ENCODE results near the gene PRKG1. TPM values are rescaled to one million over a fixed set of nuclear protein-coding genes. Genes with fewer than 3 reads are reported as not detected.

PRKG1 gene
- total RNA-seq, 1 experiment from 2014 or later, result 7.4 TPM

- POLR2A ChIA-PET (ENCODE audit: unreplicated experiment), result interaction anchor here (0.5 to 1.0 kb wide), 3 partner anchors 172 to 1341 kb away, joined by 3 to 7 read pairs (median 5); no protein-coding TSS in a partner anchor
- intact Hi-C loops (cut with micrococcal nuclease), result no loop called here
- BruUV-seq (replicated peaks), result no TSS peak
These were observed 1241.7 kb downstream of the PRKG1 start for GRCh38 chr10:52316001-52316400.

GRCh38 chr10:52316500-52316899 is 1242.2 kb downstream of the PRKG1 start:
- CTCF ChIA-PET, result interaction anchor here (0.6 to 0.9 kb wide), 3 partner anchors 9 to 172 kb away, joined by 3 to 5 read pairs (median 4); no protein-coding TSS in a partner anchor
- peaks cover 56% of the 10 kb centered on the region for H3K4me1 ChIP-seq (ENCODE audit: insufficient read depth, low read length)
- ATAC-seq (no peak), DNase-seq (peak; percentile 56)
- POLR2A ChIA-PET (ENCODE audit: unreplicated experiment), result interaction anchor here (0.5 to 1.0 kb wide), 5 partner anchors 62 to 1342 kb away, joined by 3 to 7 read pairs (median 3); no protein-coding TSS in a partner anchor
- no peaks in the 10 kb centered on the region for H3K27me3 ChIP-seq (ENCODE audit: low read length)
- peak overlapping the region; percentile 82 for H3K27ac ChIP-seq (ENCODE audit: low read length)
- H3K9ac ChIP-seq (ENCODE audit: low read length), result peak overlapping the region; percentile 87
- no peaks in the 10 kb centered on the region for H3K9me2 ChIP-seq (replicated peaks; ENCODE audit: low read length)
- H3K4me3 ChIP-seq (ENCODE audit: low read length), result peak overlapping the region; percentile 76
- peaks cover 46% of the 10 kb centered on the region for H3K36me3 ChIP-seq (ENCODE audit: low read depth, low read length)
- no peak for TF ChIP-seq EZH2 (IDR thresholded peaks at IDR 0.05; ENCODE audit: low read length, unreplicated experiment)
- no peak for TF ChIP-seq EZH2phosphoT487 (IDR thresholded peaks at IDR 0.05; ENCODE audit: borderline replicate concordance, low read length)
- no peak for TF ChIP-seq CTCF (conservative IDR thresholded peaks at IDR 0.05; ENCODE audit: low read depth, low read length)
- H2AFZ ChIP-seq (ENCODE audit: low read length), result no peak overlapping the region
- no TSS peak for BruUV-seq (replicated peaks)
- no peaks in the 10 kb centered on the region for H3K9me3 ChIP-seq (ENCODE audit: low read length)
- peak overlapping the region; percentile 77 for H3K4me2 ChIP-seq (ENCODE audit: low read length)
- peaks cover 9% of the 10 kb centered on the region for H4K20me1 ChIP-seq (ENCODE audit: low read length)
- peaks cover 73% of the 10 kb centered on the region for H3K79me2 ChIP-seq (ENCODE audit: low read length)
- intact Hi-C loops (cut with micrococcal nuclease), result no loop called here
- peaks cover 51% of the 10 kb centered on the region for H3F3A ChIP-seq (ENCODE audit: low read length, unreplicated experiment)

More at GRCh38 chr10:52316001-52316400, 1241.7 kb downstream of the PRKG1 start:
- Histone ChIP-seq H3K27ac (ENCODE audit: low read length) (peak overlapping the region; percentile 82), H3F3A (ENCODE audit: low read length, unreplicated experiment) (peaks cover 51% of the 10 kb centered on the region), H3K9ac (ENCODE audit: low read length) (peak overlapping the region; percentile 87), H3K4me3 (ENCODE audit: low read length) (peak overlapping the region; percentile 76), H3K79me2 (ENCODE audit: low read length) (peaks cover 73% of the 10 kb centered on the region), H3K27me3 (ENCODE audit: low read length) (no peaks in the 10 kb centered on the region), H3K4me1 (ENCODE audit: insufficient read depth, low read length) (peaks cover 61% of the 10 kb centered on the region), H3K9me2 (replicated peaks; ENCODE audit: low read length) (no peaks in the 10 kb centered on the region), H4K20me1 (ENCODE audit: low read length) (peaks cover 9% of the 10 kb centered on the region), H2AFZ (ENCODE audit: low read length) (no peak overlapping the region), H3K9me3 (ENCODE audit: low read length) (no peaks in the 10 kb centered on the region), H3K36me3 (ENCODE audit: low read depth, low read length) (peaks cover 46% of the 10 kb centered on the region), H3K4me2 (ENCODE audit: low read length) (peak overlapping the region; percentile 77)
- TF ChIP-seq EZH2 (IDR thresholded peaks at IDR 0.05; ENCODE audit: low read length, unreplicated experiment) (no peak), EZH2phosphoT487 (IDR thresholded peaks at IDR 0.05; ENCODE audit: borderline replicate concordance, low read length) (no peak), CTCF (conservative IDR thresholded peaks at IDR 0.05; ENCODE audit: low read depth, low read length) (no peak)
- CTCF ChIA-PET, result interaction anchor here (0.6 to 0.8 kb wide), 2 partner anchors 111 to 172 kb away, joined by 3 read pairs; no protein-coding TSS in a partner anchor
- ATAC-seq (no peak), DNase-seq (peak; percentile 65)

- Histone ChIP-seq H3K27ac (ENCODE audit: low read length) (peak overlapping the region; percentile 82), H3K9me2 (replicated peaks; ENCODE audit: low read length) (no peaks in the 10 kb centered on the region), H3K9me3 (ENCODE audit: low read length) (no peaks in the 10 kb centered on the region), H3K4me1 (ENCODE audit: insufficient read depth, low read length) (peaks cover 41% of the 10 kb centered on the region), H3K36me3 (ENCODE audit: low read depth, low read length) (peaks cover 46% of the 10 kb centered on the region), H3F3A (ENCODE audit: low read length, unreplicated experiment) (peaks cover 51% of the 10 kb centered on the region), H3K4me2 (ENCODE audit: low read length) (peak overlapping the region; percentile 77), H3K79me2 (ENCODE audit: low read length) (peaks cover 66% of the 10 kb centered on the region), H3K27me3 (ENCODE audit: low read length) (no peaks in the 10 kb centered on the region), H3K4me3 (ENCODE audit: low read length) (peak overlapping the region; percentile 76), H2AFZ (ENCODE audit: low read length) (peak overlapping the region; percentile 28), H4K20me1 (ENCODE audit: low read length) (peaks cover 9% of the 10 kb centered on the region), H3K9ac (ENCODE audit: low read length) (peak overlapping the region; percentile 87)
- intact Hi-C loops (cut with micrococcal nuclease), result no loop called here
- ChIA-PET CTCF (interaction anchor here (1.2 to 2.5 kb wide), 4 partner anchors 11 to 173 kb away, joined by 5 to 17 read pairs (median 11); no protein-coding TSS in a partner anchor), POLR2A (ENCODE audit: unreplicated experiment) (interaction anchor here (0.6 to 1.6 kb wide), 8 partner anchors 91 to 173 kb away, joined by 3 to 30 read pairs (median 6); no protein-coding TSS in a partner anchor)
- peak; percentile 15 for ATAC-seq
- TSS peak; percentile 77 for BruUV-seq (replicated peaks)
- TF ChIP-seq EZH2phosphoT487 (IDR thresholded peaks at IDR 0.05; ENCODE audit: borderline replicate concordance, low read length) (no peak), EZH2 (IDR thresholded peaks at IDR 0.05; ENCODE audit: low read length, unreplicated experiment) (no peak), CTCF (conservative IDR thresholded peaks at IDR 0.05; ENCODE audit: low read depth, low read length) (no peak)
- peak; percentile 95 for DNase-seq
These were observed 1243.9 kb downstream of the PRKG1 start for GRCh38 chr10:52318136-52318701.
